HG03520 (cell line): ENCODE data around the gene FRMD4A.

ENCODE experiments used
- ATAC-seq: cut with Tn5 transposase; IDR thresholded peaks from one replicate; pipeline ENCODE4 v1.9.1; 2021; ENCODE audit warnings: mild to moderate bottlenecking, moderate library complexity; ENCODE audit not compliant: unreplicated experiment

FRMD4A gene

DNA sequence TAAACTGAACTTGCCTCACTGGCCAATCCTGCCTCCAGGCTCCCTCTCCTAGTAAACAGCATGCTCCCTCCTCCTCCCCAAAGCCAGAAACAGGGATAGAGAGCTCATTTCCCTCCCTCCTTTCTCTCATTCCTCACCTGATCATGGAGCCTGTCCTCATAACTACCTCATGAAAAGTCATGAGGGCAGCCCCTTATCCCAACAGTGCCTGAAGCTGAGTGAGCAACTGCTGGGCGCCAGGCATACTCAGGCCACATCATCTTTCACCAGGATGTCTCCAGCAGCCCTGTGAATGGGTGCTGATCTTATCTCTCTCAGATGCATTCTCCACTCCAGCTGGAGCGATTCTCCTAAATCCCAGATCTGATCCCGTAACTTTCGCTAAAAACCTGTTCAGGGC, 436.8 kb downstream of the FRMD4A start:
- ATAC-seq, result no peak

DNA sequence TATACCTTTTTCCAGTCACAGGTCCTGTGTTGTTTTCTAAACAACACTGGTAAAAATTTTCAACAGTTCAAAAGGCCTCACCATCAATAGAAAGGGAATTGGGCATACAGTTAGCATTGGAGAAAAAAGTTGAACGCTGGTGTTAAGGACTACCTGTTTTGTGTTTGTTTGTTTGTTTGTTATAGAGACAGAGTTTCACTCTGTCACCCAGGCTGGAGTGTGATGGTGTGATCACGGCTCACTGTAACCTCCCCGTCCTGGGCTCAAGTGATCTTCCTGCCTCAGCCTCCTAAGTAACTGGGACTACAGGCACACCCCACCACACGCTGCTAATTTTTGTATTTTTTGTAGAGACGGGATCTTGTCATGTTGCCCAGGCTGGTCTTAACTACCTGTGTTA, 437.9 kb downstream of the FRMD4A start:
- no peak for ATAC-seq

DNA sequence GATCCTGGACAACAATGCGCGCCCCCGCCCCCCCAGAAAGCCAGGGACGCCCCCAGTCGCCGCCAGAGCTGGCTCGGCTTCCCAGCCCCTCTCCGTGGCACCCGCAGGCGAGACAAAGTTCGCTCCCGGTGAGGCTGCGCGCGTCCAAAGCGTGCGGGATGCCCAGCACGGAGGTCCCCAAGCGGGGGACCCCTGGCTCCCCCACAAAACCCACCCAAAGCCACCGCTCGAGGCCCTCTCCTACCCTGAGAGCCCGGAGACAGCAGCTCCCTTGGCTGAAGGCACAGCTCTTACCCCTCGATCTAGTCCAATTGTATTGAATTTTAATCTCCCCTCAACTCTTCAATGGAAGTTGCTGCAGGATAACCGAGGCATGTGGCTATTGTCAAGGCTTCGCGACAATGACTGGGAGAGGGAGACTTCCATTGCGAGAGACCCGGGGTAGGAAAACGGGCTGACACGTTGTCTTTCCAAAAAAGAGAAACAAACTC, 438.7 kb downstream of the FRMD4A start:
- no peak for ATAC-seq

DNA sequence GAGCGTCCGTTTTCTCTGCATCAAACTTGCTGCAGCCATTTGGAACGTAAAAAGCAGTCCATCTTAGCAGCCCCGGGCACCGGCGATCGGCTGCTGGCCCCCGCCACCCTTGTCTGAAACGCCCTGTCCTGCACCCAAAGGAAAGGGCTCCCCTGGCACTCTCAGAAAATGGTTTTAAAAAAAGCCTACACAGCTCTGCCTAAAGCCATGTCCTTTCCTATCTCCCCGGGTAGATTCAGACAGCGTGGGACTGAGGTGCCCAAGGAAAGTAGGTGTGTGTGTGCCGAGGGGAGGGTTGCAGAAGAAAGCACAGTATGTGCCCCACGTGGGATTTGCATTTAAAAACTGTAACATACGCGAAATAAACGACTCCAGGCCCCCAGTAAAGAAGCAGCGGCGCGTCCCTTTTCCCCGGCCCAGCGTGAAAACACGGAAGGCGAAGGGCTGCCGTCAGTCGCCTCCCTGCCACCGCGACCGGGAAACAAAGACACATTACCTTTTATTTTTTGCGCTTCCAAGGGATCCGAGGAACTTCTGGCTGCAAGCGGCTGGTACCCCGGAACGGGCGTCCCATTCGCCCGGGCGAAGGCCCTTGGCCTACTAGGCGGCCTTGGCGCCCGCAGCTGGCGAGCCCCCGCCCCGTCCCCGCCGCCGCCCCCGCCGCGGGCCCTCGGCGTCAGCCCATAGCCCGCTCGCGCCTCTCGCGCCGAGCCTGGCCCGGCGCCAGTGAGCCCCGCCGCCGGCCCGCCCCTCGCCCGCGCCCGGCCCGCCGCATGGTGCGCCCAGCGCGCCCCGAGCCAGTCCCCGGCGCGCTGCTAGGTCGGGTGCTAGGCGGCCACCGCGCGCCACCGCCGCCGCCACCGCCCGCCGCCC, 439.4 kb downstream of the FRMD4A start:
- ATAC-seq, result no peak

GRCh38 chr10:13890233-13891127, 440.2 kb downstream of the FRMD4A start:
- no peak for ATAC-seq

GRCh38 chr10:13887761-13888160, 443.0 kb downstream of the FRMD4A start:
- ATAC-seq, result no peak

- ATAC-seq, result no peak
Observed at GRCh38 chr10:13885238-13885990, 445.3 kb downstream of the FRMD4A start.

DNA sequence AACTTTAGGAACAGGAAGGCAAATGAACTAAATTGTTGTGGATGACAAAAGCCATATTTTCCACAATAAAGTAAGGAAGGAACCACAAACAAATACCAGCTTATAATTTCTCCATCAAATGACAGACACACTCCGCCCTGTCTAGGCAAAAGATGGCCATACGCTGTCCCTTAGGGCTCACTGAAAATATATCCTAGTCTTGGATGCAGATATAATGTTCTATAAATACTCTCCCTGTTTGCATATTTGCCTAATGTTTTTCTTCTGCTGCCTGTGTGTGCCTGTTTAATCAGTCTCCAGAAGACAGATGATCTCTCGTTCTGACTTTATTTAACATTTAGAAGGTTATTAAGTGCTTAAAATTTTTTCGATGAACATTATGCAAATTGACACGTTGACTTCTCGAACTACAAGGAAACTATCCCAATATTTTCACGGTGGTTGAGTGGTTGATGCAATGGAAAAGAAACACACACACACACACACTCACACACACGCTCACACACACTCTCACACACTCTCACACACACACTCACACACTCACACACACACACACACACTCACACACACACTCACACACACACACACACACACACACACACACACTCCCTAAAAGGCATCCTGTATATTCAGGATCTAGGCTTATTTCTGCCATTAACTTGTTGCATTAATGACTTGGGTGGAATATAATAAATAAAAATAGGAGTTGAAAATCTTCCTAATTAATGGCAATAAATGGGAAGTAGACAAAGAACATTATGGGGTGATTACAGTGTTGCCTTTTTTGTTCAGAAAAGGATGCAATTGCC, 446.9 kb downstream of the FRMD4A start:
- ATAC-seq, result no peak

DNA sequence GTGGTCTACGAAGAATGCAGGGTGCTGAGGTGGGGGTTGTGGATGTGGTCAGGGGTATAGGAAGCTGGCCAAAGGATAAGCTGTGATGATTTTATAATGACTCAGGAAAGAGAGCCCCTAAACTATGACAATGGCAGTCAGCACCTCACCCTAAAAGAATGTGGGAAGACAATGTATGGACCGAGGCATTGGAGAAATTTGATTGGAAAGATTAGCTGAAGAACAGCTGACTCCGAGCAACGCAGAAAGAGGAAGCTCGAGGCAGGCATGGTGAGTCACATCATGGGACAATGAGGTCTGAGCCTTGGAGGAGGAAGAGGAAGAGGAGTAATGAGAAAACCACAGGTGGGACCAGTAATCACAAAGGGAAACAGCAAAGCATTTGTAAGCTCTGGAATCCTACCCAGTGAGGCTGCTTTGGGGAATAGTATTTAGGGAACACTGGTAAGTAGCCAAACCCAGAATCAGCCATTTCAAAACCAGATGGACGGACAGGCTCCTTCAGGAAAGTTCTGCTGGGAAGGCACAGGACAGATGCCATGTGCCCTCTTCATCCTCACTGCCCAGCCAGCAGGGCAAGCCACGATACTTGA, 448.5 kb downstream of the FRMD4A start:
- no peak for ATAC-seq

- no peak for ATAC-seq
Observed at GRCh38 chr10:13880760-13881159, 450.0 kb downstream of the FRMD4A start.

GRCh38 chr10:13877154-13877909, 453.4 kb downstream of the FRMD4A start:
- ATAC-seq, result no peak

- no peak for ATAC-seq
Observed at GRCh38 chr10:13873196-13873595, 457.5 kb downstream of the FRMD4A start.

DNA sequence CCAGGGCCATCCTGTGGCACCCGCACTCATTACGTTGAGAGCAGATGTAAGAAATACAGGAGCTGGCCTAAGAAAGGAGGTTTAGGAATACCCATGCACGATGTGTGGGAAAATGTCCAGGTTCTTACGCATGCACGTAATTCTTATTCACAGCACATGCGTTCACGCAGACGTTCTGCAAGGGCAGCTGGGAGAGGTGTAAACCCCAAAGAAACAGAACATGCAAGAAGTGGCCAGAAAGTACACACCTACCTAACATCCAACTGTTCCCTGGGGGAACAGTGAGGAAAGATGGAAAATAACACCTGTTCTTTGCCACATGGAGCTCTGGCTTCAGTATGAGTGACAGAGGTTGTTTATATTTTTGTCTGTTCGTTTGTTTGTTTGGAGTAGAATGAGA, 458.3 kb downstream of the FRMD4A start:
- ATAC-seq, result no peak

GRCh38 chr10:13871776-13872175, 458.9 kb downstream of the FRMD4A start:
- no peak for ATAC-seq

GRCh38 chr10:13871011-13871410, 459.7 kb downstream of the FRMD4A start:
- no peak for ATAC-seq

GRCh38 chr10:13869295-13869664, 461.4 kb downstream of the FRMD4A start:
- no peak for ATAC-seq

- ATAC-seq, result no peak
Observed at GRCh38 chr10:13868528-13869294, 462.0 kb downstream of the FRMD4A start.

- ATAC-seq, result no peak
Observed at GRCh38 chr10:13867822-13868221, 462.9 kb downstream of the FRMD4A start.
